GM12864 (cell line): ENCODE results near the gene IDUA.

Source experiments
- DNase-seq: peaks from one replicate; pipeline ENCODE4 v3.0.0-alpha.2; 2011; ENCODE audit warnings: low read depth
- H3K4me3 ChIP-seq: 2 replicates; pipeline ENCODE4 v1.5.1; 2011; ENCODE audit warnings: mild to moderate bottlenecking, low read depth, low read length, control low read depth
- TF ChIP-seq, protein P1 (sequence below): IDR thresholded peaks from 2 replicates; pipeline ENCODE4 v1.5.1; 2011; ENCODE audit warnings: low read depth, mild to moderate bottlenecking, moderate library complexity, low read length, control low read depth, inconsistent platforms; ENCODE audit errors: missing control alignments

IDUA gene

DNA sequence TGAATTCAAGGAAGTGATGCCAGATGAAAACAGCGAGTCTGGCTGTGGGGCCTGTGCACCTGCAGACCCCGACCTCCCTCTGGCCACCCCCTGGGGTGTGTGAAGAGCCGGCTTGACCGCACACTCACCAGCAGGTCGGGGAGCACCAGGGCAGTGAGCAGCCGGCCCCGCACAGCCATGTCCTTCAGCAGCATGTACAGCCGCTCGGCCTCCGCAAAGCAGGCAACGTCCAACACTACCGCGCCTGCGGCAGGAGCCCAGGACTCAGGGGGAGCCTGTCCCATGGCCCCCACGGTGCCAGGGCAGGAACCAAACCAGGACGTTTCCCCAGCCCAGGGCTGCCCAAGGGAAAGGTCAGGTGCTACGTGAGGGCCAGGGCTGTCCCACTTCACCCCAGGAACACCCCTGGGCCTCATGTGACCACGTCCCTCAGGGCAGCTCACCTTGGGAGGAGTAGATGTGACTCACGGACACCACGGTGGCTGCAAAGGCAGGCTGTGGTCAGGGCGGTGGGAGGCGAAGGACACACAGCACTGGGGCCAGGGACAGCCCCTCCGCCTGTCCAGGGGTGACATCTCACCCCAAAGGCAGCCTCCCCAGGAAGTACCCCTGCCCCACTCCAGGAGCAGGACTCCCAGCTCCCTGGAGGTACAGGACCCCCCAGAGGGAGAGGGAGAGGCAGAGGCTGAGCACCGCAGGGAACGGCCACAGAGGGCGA, 21.6 kb upstream of the IDUA start:
- no peak overlapping the region for H3K4me3 ChIP-seq
- TF ChIP-seq, protein P1, sequence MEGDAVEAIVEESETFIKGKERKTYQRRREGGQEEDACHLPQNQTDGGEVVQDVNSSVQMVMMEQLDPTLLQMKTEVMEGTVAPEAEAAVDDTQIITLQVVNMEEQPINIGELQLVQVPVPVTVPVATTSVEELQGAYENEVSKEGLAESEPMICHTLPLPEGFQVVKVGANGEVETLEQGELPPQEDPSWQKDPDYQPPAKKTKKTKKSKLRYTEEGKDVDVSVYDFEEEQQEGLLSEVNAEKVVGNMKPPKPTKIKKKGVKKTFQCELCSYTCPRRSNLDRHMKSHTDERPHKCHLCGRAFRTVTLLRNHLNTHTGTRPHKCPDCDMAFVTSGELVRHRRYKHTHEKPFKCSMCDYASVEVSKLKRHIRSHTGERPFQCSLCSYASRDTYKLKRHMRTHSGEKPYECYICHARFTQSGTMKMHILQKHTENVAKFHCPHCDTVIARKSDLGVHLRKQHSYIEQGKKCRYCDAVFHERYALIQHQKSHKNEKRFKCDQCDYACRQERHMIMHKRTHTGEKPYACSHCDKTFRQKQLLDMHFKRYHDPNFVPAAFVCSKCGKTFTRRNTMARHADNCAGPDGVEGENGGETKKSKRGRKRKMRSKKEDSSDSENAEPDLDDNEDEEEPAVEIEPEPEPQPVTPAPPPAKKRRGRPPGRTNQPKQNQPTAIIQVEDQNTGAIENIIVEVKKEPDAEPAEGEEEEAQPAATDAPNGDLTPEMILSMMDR, result no peak
- no peak for DNase-seq

DNA sequence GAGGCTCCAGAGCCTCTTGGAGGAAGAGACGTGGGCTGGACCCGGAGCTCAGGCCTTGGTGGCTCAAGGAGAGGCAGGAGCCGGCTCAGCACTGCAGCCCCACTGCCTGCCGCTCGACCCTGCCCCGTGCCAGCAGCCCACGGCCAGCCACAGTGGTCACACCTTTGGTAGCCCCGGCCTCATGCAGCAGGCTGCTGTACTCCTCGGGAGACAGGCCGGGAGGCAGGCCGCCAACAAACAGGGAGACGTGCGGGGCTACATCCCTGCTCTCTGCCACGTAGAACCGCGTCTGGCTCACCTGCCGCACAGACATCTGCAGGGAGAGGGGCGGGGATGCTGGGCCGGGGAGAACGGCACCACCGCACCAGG, 21.1 kb upstream of the IDUA start:
- no peak overlapping the region for H3K4me3 ChIP-seq
- TF ChIP-seq, protein P1, result no peak
- no peak for DNase-seq

DNA sequence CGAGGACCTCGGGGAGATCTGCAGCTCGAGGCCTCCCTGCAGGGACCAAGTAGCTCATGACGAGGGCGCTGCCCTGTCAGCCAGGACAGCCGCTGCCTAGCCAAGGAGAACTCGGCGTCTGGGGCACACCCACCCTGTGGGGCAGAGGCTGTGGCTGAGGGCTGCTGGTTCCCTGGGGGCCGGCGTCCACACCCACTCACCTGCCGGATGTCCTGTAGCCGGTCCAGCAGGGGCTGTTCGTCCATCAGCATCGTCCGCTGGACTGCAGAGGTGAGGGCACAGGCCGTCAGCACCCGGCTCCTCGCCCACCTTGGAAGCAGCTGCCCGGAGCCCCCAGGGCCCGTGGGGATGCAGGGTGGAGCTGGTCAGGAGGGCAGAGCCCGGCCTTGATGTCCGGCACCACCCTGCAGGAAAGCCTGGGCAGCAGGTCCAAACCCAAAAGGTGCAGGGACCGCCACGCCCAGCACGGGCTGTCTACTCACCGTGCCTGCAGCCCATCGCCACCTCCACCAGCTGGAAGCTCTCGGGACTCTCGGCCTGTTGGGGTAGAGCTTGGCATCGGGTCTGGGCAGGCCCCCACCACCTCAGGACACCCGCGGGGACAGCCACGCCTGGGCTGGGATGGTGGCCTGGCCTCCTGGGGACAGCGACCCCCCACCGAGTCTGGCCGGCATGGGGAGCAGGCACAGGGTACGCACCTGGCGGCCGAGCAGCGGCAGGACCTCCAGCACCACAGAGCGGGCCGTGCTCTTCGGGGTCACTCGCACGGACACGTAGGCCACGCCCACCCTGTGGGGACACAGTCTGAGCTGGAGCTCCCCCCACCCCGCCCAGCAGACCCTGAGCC, 20.4 kb upstream of the IDUA start:
- DNase-seq, result no peak
- no peak overlapping the region for H3K4me3 ChIP-seq
- TF ChIP-seq, protein P1, result no peak

DNA sequence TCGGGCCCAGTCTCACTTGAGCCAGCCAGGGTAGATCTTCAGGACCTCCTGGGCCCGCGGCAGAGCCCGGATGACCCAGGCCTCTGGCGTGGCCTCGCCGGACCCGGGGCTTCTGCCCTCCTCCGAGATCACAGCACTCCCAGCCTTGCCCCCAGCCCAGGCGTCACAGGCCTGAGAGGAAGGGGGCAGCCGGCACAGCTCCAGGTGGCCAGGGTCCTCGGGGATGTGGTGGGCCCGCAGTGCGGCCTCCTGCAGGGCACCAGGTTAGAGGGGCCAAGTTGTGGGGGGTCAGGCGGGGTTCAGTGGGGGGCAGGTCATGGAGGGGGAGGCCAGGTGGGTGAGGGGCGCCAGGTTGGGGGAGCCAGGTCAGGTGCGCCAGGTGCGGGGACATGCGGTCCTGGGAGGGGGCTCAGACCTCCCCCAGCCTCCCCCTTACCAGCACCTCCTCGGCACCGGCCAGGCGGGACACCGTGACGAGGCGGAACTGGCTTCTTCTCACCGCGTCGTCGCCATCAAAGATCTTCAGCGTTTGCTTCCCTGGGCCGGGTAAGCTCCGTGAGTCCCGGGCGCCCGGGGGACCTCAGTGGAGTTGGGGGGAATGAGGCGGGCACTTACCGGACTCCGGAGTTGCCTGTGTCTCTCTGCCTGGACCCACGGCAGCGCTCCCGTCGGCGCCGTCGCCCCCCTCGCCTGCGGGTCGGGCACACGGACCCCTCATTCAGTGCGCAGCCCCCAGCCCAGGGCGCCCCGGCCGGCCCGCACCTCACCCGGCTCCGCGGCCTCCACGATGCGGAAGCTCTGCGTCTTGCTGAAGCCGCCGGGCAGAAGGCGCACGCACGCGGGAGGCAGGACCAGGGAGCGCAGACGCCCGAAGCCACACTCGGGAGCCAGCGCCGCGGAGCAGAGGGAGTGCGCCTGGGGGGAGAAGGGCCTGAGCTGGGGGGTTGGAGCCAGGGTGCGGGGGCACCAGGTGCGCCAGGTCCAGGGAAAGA, 19.4 kb upstream of the IDUA start:
- TF ChIP-seq, protein P1, result no peak
- H3K4me3 ChIP-seq, result no peak overlapping the region
- DNase-seq, result no peak

DNA sequence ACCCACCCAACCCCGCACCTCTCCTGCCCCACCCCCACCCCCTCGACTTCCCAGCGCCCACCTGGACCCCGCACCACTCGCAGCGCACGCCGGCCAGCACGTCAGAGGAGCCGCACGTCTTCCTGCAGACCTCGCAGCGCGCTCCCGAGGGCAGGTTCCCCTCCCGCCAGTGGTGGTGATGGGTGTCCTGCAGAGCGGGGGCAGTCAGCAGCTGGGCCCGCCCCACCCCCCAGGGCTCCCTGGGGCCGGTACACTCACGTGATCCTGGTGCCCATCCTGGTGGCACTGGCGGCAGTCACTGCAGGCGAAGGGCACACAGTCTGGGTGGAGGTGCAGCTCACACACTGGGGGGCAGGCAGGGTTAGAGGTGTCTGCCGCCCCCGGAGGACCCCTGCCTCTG, 18.6 kb upstream of the IDUA start:
- H3K4me3 ChIP-seq, result no peak overlapping the region
- DNase-seq, result no peak
- TF ChIP-seq, protein P1, result no peak

DNA sequence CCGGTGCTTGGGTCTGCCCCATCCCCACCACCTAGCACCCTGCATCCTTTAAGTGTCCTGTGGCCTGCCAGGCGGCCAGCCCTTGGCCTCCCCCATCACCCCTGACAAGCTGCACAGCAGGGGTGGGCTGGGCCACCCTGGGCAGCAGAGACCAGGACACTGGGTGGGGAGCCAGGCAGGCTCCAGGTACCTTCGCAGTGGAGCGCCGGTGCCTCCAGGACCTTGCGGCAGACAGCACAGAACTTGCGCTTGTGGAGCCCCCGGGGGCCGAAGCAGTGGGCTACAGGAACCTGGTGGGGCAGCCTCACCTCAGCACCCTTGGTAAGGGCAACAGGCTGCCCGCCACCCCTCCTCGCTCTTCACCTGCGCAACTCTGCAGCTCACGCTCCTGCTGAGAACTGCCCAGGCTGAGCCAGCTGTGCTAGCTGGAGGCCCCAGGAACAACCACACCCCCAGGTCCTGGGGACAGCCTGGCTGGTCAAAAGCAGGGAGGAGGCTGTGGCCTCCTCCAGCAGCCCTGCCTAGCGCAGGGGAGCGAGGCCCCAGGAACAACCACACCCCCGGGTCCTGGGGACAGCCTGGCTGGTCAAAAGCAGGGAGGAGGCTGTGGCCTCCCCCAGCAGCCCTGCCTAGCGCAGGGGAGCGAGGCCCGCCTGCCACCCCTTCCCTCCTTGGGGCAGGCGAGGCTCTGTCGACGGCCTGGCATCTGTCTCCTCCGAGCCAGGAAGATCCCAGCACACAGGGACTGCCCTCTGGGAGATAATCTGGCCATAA, 18.0 kb upstream of the IDUA start:
- TF ChIP-seq, protein P1, result no peak
- no peak overlapping the region for H3K4me3 ChIP-seq
- no peak for DNase-seq
